ENCODE measurements around the gene S100A9. TPM values are rescaled to one million over a fixed set of nuclear protein-coding genes. Genes with fewer than 3 reads are reported as not detected.
"Not testable (repeated sequence)": the region's sequence is repeated elsewhere in the genome, so short reads cannot be mapped to it uniquely, and the experiment has no call there.

S100A9 gene
- polyA plus RNA-seq, 3 donors = 8.7 to 22.1 (median 16.1) TPM

- no peak for DNase-seq (ENCODE audit: low read depth in 3 of 3, low spot score in 2 of 3)
These were observed 45.9 kb downstream of the S100A9 start for GRCh38 chr1:153403421-153404085.

GRCh38 chr1:153404086-153404635 is 46.5 kb downstream of the S100A9 start:
- no peak for DNase-seq (ENCODE audit: low read depth in 3 of 3, low spot score in 2 of 3)

GRCh38 chr1:153404768-153405167 is 47.1 kb downstream of the S100A9 start:
- no peak for DNase-seq (ENCODE audit: low read depth in 3 of 3, low spot score in 2 of 3)

DNA sequence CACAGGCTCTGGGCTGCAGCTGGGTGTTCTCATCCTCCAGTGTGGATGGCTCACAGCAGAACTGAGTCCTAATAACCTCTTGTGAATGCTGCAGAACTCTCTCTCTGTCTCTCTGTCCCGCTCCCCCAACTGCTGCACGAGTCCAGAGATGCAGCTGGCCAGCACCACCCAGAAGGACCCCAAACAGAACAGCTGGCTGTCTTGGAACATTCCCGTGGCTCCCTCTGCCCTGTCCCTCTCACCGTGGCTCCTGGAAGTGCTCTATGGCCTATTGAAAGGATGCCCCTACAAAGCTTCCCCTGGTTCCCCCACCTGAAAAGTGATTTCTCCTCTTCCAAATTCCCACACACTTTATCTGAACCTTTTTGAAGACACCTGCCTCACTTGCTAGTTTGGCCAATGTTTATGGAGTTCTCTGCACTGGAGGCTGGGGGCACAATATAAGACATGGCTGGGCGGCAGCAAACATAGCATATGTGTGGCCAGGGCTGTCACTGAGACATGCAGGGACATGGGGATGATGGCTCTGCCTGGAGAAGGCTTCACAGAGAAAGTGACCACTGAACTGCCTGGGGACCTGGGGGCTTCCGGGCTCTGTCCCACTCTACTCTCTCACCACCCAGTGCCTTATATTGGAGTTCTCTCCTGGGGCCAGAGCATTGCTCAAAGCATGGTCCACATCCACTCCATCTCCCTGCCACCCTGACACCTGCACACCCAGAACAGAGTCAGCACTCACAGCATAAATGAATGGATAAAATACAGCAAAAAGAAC is 48.4 kb downstream of the S100A9 start:
- DNase-seq (ENCODE audit: low read depth in 3 of 3, low spot score in 2 of 3) = not testable (repeated sequence)

DNA sequence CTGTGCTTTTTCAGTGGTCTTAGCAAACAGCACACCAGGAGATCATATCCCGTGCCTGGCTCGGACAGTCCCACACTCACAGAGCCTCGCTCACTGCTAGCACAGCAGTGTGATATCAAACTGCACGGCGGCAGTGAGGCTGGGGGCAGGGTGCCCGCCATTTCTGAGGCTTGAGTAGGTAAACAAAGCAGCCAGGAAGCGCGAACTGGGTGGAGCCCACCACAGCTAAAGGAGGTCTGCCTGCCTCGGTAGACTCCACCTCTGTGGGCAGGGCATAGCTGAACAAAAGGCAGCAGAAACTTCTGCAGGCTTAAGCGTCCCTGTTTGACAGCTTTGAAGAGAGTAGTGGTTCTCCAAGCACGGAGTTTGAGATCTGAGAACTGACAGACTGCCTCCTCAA is 49.6 kb downstream of the S100A9 start:
- not testable (repeated sequence) for DNase-seq (ENCODE audit: low read depth in 3 of 3, low spot score in 2 of 3)

Other genes with a start within 250 kb of the S100A9 start
- not detected for gene SPRR2F, start 244.3 kb upstream of the S100A9 start, polyA plus RNA-seq (ENCODE audit: insufficient read length in 3 of 3)
- not detected for gene SPRR2G, start 207.0 kb upstream of the S100A9 start, polyA plus RNA-seq (ENCODE audit: insufficient read length in 3 of 3)
- not detected for gene LELP1, start 154.4 kb upstream of the S100A9 start, polyA plus RNA-seq (ENCODE audit: insufficient read length in 3 of 3)
- not detected for gene PRR9, start 140.3 kb upstream of the S100A9 start, polyA plus RNA-seq (ENCODE audit: insufficient read length in 3 of 3)
- not detected for gene LORICRIN, start 98.2 kb upstream of the S100A9 start, polyA plus RNA-seq (ENCODE audit: insufficient read length in 3 of 3)
- not detected for gene PGLYRP3, start 44.9 kb upstream of the S100A9 start, polyA plus RNA-seq (ENCODE audit: insufficient read length in 3 of 3)
- not detected for gene PGLYRP4, start 9.0 kb upstream of the S100A9 start, polyA plus RNA-seq (ENCODE audit: insufficient read length in 3 of 3)
- 1 to 10 TPM in 2 of 3 donors, under 1 TPM in 1; 0.64 to 3.9 (median 1.8) TPM for gene S100A12, start 17.8 kb downstream of the S100A9 start, polyA plus RNA-seq (ENCODE audit: insufficient read length in 3 of 3)
- gene S100A8, start 33.2 kb downstream of the S100A9 start, polyA plus RNA-seq (ENCODE audit: insufficient read length in 3 of 3) = 10 to 100 TPM in 2 of 3 donors, 1 to 10 TPM in 1; 4.1 to 21.5 (median 14.9) TPM
- not detected for gene S100A7A, start 58.7 kb downstream of the S100A9 start, polyA plus RNA-seq (ENCODE audit: insufficient read length in 3 of 3)
- under 1 TPM in 2 of 3 donors, not detected in 1; 0.92 to 0.97 TPM for gene S100A7, start 102.8 kb downstream of the S100A9 start, polyA plus RNA-seq (ENCODE audit: insufficient read length in 3 of 3)
- 100 to 1,000 TPM; 183 to 288 (median 211) TPM for gene S100A6, start 178.1 kb downstream of the S100A9 start, polyA plus RNA-seq (ENCODE audit: insufficient read length in 3 of 3)
- gene S100A5, start 183.1 kb downstream of the S100A9 start, polyA plus RNA-seq (ENCODE audit: insufficient read length in 3 of 3) = 1 to 10 TPM; 1.1 to 1.7 (median 1.2) TPM
- 10 to 100 TPM; 34.4 to 58.9 (median 39.4) TPM for gene S100A4, start 188.0 kb downstream of the S100A9 start, polyA plus RNA-seq (ENCODE audit: insufficient read length in 3 of 3)
- under 1 TPM in 1 of 3 donors, not detected in 2; 0.35 TPM for gene S100A3, start 191.4 kb downstream of the S100A9 start, polyA plus RNA-seq (ENCODE audit: insufficient read length in 3 of 3)
- gene S100A2, start 208.0 kb downstream of the S100A9 start, polyA plus RNA-seq (ENCODE audit: insufficient read length in 3 of 3) = 1 to 10 TPM; 5.0 to 9.6 (median 9.2) TPM

Measured in right renal cortex interstitium (tissue), 3 donors.